Endothelial cell of umbilical vein (primary cell): ENCODE measurements around the gene C5orf15. TPM values are rescaled to one million over a fixed set of nuclear protein-coding genes. Genes with fewer than 3 reads are reported as not detected.

Experiments
- BruUV-seq: library from RNA; stranded (reverse); fragments of 400-500 nt; replicated peaks from 2 replicates; lab custom pipeline; 2021; lab: Mats Ljungman, UMichigan
- CTCF ChIA-PET: fragments of 300-600, 350-600 bp; sonication (Branson Sonifier 250); formaldehyde crosslinking; loops from one replicate; lab custom pipeline; 2021; ENCODE audit warnings: antibody characterized with exemption, inconsistent platforms; lab: Charles Lee
- POLR2A ChIA-PET: fragments of 300-600, 350-600 bp; sonication (Branson Sonifier 250); formaldehyde crosslinking; loops from one replicate; lab custom pipeline; 2021; ENCODE audit warnings: antibody characterized with exemption, inconsistent platforms; lab: Charles Lee
- DNase-seq: peaks from one replicate; pipeline ENCODE4 v3.0.0-alpha.2; 2011; ENCODE audit warnings: low read depth, low spot score
- FAIRE-seq: peaks from 2 replicates; lab custom pipeline; 2011; peaks lifted over from hg19 to GRCh38; lab: Jason Lieb, UNC
- H2AFZ ChIP-seq: 2 replicates; pipeline ENCODE4 v1.6.0; 2012; ENCODE audit warnings: low read depth, low read length, control low read depth, inconsistent platforms
- H3K27ac ChIP-seq: 2 replicates; pipeline ENCODE4 v1.5.1; 2011; ENCODE audit warnings: low read depth, mild to moderate bottlenecking, control low read depth, low read length, moderate library complexity; ENCODE audit not compliant: insufficient read depth
- H3K27me3 ChIP-seq, 2 experiments: 2 replicates each; pipeline versions ENCODE4 v1.6.0 to v1.6.1; 2011; ENCODE audit warnings: low read length in 2 of 2, mixed read lengths in 1 of 2; ENCODE audit not compliant: control insufficient read depth in 2 of 2, insufficient read depth in 2 of 2
- H3K36me3 ChIP-seq, 2 experiments: 2 replicates in 1 of 2; 3 replicates in 1 of 2; pipeline ENCODE4 v1.5.1; 2011; ENCODE audit warnings: low read length in 2 of 2, mild to moderate bottlenecking in 1 of 2, moderate library complexity in 1 of 2; ENCODE audit not compliant: control insufficient read depth in 2 of 2, insufficient read depth in 2 of 2; ENCODE audit errors: extremely low read depth in 1 of 2
- H3K4me1 ChIP-seq: 3 replicates; pipeline ENCODE4 v1.5.1; 2011; ENCODE audit warnings: mild to moderate bottlenecking, low read length; ENCODE audit not compliant: control insufficient read depth, insufficient read depth; ENCODE audit errors: extremely low read depth
- H3K4me2 ChIP-seq: 2 replicates; pipeline ENCODE4 v1.6.1; 2011; ENCODE audit warnings: low read length, control low read depth, mixed read lengths; ENCODE audit not compliant: insufficient read depth
- H3K4me3 ChIP-seq, 3 experiments: fragments of 200-600 bp in 1 of 3; sonication (generic), shearing (Covaris generic) in 1 of 3; replicated peaks in 1 of 3; 2 replicates each; pipeline ENCODE4 v1.5.1; 2011 to 2016; ENCODE audit warnings: control low read depth in 3 of 3, low read length in 3 of 3, mild to moderate bottlenecking in 2 of 3, inconsistent platforms in 1 of 3, low read depth in 1 of 3, moderate library complexity in 1 of 3; ENCODE audit not compliant: insufficient read depth in 1 of 3
- H3K79me2 ChIP-seq: 2 replicates; pipeline ENCODE4 v1.6.0; 2012; ENCODE audit warnings: low read length, inconsistent platforms; ENCODE audit not compliant: control insufficient read depth, insufficient read depth
- H3K9ac ChIP-seq: replicated peaks from 2 replicates; pipeline ENCODE3; 2011; ENCODE audit warnings: low read length, control low read depth; ENCODE audit not compliant: insufficient read depth; ENCODE audit errors: extremely low read depth
- H3K9me1 ChIP-seq: replicated peaks from 3 replicates; pipeline ENCODE4 v1.6.0; 2011; ENCODE audit warnings: mild to moderate bottlenecking, low read length; ENCODE audit not compliant: control insufficient read depth, insufficient read depth; ENCODE audit errors: extremely low read depth
- H3K9me3 ChIP-seq: replicated peaks from 2 replicates; pipeline ENCODE4 v1.5.1; 2012; ENCODE audit warnings: low read length, inconsistent platforms; ENCODE audit not compliant: control insufficient read depth, insufficient read depth
- H4K20me1 ChIP-seq: replicated peaks from 2 replicates; pipeline ENCODE3; 2011; ENCODE audit warnings: mild to moderate bottlenecking, low read length; ENCODE audit not compliant: control insufficient read depth, insufficient read depth; ENCODE audit errors: extremely low read depth
- CTCF ChIP-seq, 2 donors: IDR thresholded peaks; 1 replicate in 1 of 2; 2 replicates in 1 of 2; pipeline ENCODE4 v1.5.1; 2011; ENCODE audit warnings: low read length in 2 of 2, mild to moderate bottlenecking in 2 of 2, moderate library complexity in 2 of 2, control low read depth in 1 of 2, inconsistent platforms in 1 of 2, low read depth in 1 of 2; ENCODE audit not compliant: insufficient read depth in 1 of 2; ENCODE audit errors: extremely low read depth in 1 of 2
- EZH2 ChIP-seq: IDR thresholded peaks from 2 replicates; pipeline ENCODE4 v1.6.1; 2012; ENCODE audit warnings: borderline replicate concordance, low read depth, mild to moderate bottlenecking, moderate library complexity, low read length, inconsistent platforms; ENCODE audit not compliant: severe bottlenecking
- FOS ChIP-seq: IDR thresholded peaks from 2 replicates; pipeline ENCODE4 v1.6.1; 2011; ENCODE audit warnings: mild to moderate bottlenecking, low read length, moderate library complexity, borderline replicate concordance; ENCODE audit not compliant: insufficient read depth
- GATA2 ChIP-seq: IDR thresholded peaks from 2 replicates; pipeline ENCODE4 v1.7.0; 2011; ENCODE audit warnings: low read depth, mild to moderate bottlenecking, moderate library complexity, mixed read lengths, low read length; ENCODE audit not compliant: insufficient read length, insufficient read depth
- JUN ChIP-seq: IDR thresholded peaks from 2 replicates; pipeline ENCODE4 v1.6.1; 2011; ENCODE audit warnings: borderline replicate concordance, low read depth; ENCODE audit not compliant: insufficient read length, insufficient read depth
- MYC ChIP-seq: IDR thresholded peaks from one replicate; pipeline ENCODE4 v1.6.1; 2011; ENCODE audit warnings: mild to moderate bottlenecking, low read depth, low read length
- POLR2A ChIP-seq: IDR thresholded peaks from 2 replicates; pipeline ENCODE4 v1.6.1; 2012; ENCODE audit warnings: low read depth, mild to moderate bottlenecking, control low read depth, low read length
- dilution Hi-C: fragments of 300-500 bp; cut with MboI; formaldehyde crosslinking; loops from one replicate; pipeline ENCODE4 v1.15.0; 2019; ENCODE audit warnings: low sequenced_read_pairs; ENCODE audit not compliant: extremely low pct_ligation_motif_present
- intact Hi-C: fragments of 100-400 bp; cut with micrococcal nuclease; formaldehyde crosslinking; loops from one replicate; pipeline ENCODE4 v1.10.0; 2022
- polyA plus RNA-seq, 4 experiments: library from polyadenylated mRNA; depleted of rRNA in 3 of 4; stranded (reverse) in 3 of 4; unstranded in 1 of 4; fragments of >200 nt; gene quantifications; 2 replicates each; pipeline versions ENCODE4 v1.2.1 to v1.2.3, GENCODE V29; 2011 to 2012; ENCODE audit warnings: missing spikeins in 1 of 4
- total RNA-seq: library from RNA; stranded (reverse); gene quantifications from 2 replicates; pipeline ENCODE4 v1.2.3, GENCODE V29; 2021

Gene C5orf15
- total and polyA plus RNA-seq, 2 donors (not counting 3 experiments of a cell fraction or from before 2014, with no cell fraction given) = 25.3 to 45.4 TPM

DNA sequence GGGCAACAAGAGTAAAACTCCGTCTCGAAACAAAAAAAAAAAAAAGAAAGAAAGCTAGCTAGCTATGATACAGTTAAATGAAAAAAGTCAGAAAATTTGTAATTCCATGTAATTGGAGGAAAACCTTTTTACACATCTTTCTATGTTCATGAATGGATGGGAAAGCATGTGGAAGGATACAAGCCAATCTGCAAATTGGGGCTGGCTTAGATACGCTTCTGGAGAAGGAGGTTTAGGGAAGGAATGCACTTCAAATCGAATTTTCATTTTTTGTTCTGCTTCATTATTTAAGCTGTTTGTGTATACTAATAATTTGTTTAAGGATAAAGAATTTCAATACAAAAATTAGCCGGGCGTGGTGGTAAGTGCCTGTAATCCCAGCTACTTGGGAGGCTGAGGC, 29.6 kb upstream of the C5orf15 start:
- CTCF ChIA-PET = interaction anchor here (1.3 to 1.8 kb wide), 3 partner anchors 20 to 41 kb away, joined by 5 to 9 read pairs (median 8); no protein-coding TSS in a partner anchor
- H3K4me3 ChIP-seq = no peak overlapping the region
- no peak overlapping the region for H2AFZ ChIP-seq
- DNase-seq (no peak), FAIRE-seq (no peak)
- H3K27ac ChIP-seq = no peak overlapping the region
- peaks cover 100% of the 10 kb centered on the region for H3K79me2 ChIP-seq
- peaks cover 0 to 7% of the 10 kb centered on the region in 2 experiments for H3K36me3 ChIP-seq
- POLR2A ChIA-PET = interaction anchor here (1.4 kb wide), 1 partner anchor 42 kb away, joined by 3 read pairs; no protein-coding TSS in a partner anchor
- peaks cover 19% of the 10 kb centered on the region for H3K4me1 ChIP-seq
- TF ChIP-seq CTCF (IDR thresholded peaks at IDR 0.05; ENCODE audit: extremely low read depth in 1 of 2, insufficient read depth in 1 of 2, low read depth in 1 of 2, low read length in 2 of 2) (no peak), JUN (no peak)
- H3K9me1 ChIP-seq = no peaks in the 10 kb centered on the region
- H4K20me1 ChIP-seq = peaks cover 6% of the 10 kb centered on the region
- intact Hi-C loops = no loop called here
- dilution Hi-C loops = no loop called here
- H3K9ac ChIP-seq = no peak overlapping the region
- H3K9me3 ChIP-seq = no peaks in the 10 kb centered on the region
- H3K4me2 ChIP-seq = no peak overlapping the region
- H3K27me3 ChIP-seq = no peaks in the 10 kb centered on the region
- no TSS peak for BruUV-seq

GRCh38 chr5:133996683-133997252, 28.3 kb upstream of the C5orf15 start:
- ChIA-PET CTCF (interaction anchor here (0.6 to 2.3 kb wide), 11 partner anchors 8 to 165 kb away, joined by 3 to 15 read pairs (median 5); partner anchors contain the start of gene VDAC1), POLR2A (no interaction called here)
- Histone ChIP-seq H2AFZ (no peak overlapping the region), H3K9me1 (no peaks in the 10 kb centered on the region), H3K4me3 (no peak overlapping the region), H4K20me1 (peaks cover 6% of the 10 kb centered on the region), H3K36me3 (peaks cover 0 to 6% of the 10 kb centered on the region in 2 experiments), H3K79me2 (peaks cover 97% of the 10 kb centered on the region), H3K27me3 (no peaks in the 10 kb centered on the region), H3K9me3 (no peaks in the 10 kb centered on the region), H3K9ac (no peak overlapping the region), H3K27ac (no peak overlapping the region), H3K4me1 (peaks cover 20% of the 10 kb centered on the region), H3K4me2 (no peak overlapping the region)
- BruUV-seq = no TSS peak
- intact Hi-C loops = no loop called here
- TF ChIP-seq JUN (no peak), FOS (no peak), GATA2 (no peak), CTCF (IDR thresholded peaks at IDR 0.05; ENCODE audit: extremely low read depth in 1 of 2, insufficient read depth in 1 of 2, low read depth in 1 of 2, low read length in 2 of 2) (peak; percentile 53 to 57), POLR2A (no peak), MYC (no peak), EZH2 (no peak)
- dilution Hi-C loops = no loop called here
- peak; percentile 72 for FAIRE-seq
- DNase-seq = no peak
